Measurements from ENCODE around the gene FAR2.
"Not testable (repeated sequence)": the region's sequence is repeated elsewhere in the genome, so short reads cannot be mapped to it uniquely, and the experiment has no call there.

- not testable (repeated sequence) for TF ChIP-seq CTCF (IDR thresholded peaks at IDR 0.05); ZFX (IDR thresholded peaks at IDR 0.05; ENCODE audit: borderline replicate concordance)
Measured at GRCh38 chr12:29257687-29258086, 108.6 kb downstream of the FAR2 start.
